BJ (cell line): Measurements from ENCODE around the gene ABCB1. TPM values are rescaled to one million over a fixed set of nuclear protein-coding genes. Genes with fewer than 3 reads are reported as not detected.

Experiments
- CTCF ChIA-PET: fragments of 350-600 bp; formaldehyde crosslinking; extraction: SDS; loops from one replicate; lab custom pipeline; 2021; ENCODE audit warnings: antibody characterized with exemption, inconsistent platforms; lab: Yijun Ruan, JAX
- POLR2A ChIA-PET: fragments of 300-600 bp; sonication (Branson Sonifier 250); formaldehyde crosslinking; extraction: SDS; loops from one replicate; lab custom pipeline; 2021; ENCODE audit warnings: antibody characterized with exemption; lab: Charles Lee
- DNase-seq: peaks from one replicate; pipeline ENCODE4 v3.0.0-alpha.2; 2011; ENCODE audit warnings: low read depth
- H3K27me3 ChIP-seq: 2 replicates; pipeline ENCODE4 v1.6.0; 2011; ENCODE audit warnings: low read length; ENCODE audit not compliant: control insufficient read depth, insufficient read depth
- H3K36me3 ChIP-seq: 2 replicates; pipeline ENCODE4 v1.5.1; 2011; ENCODE audit warnings: low read length; ENCODE audit not compliant: control insufficient read depth, insufficient read depth
- H3K4me3 ChIP-seq: 2 replicates; pipeline ENCODE4 v1.5.1; 2011; ENCODE audit warnings: low read depth, mild to moderate bottlenecking, control low read depth, low read length
- polyA plus RNA-seq: library from polyadenylated mRNA; depleted of rRNA; stranded (reverse); fragments of >200 nt; gene quantifications from 2 replicates; pipeline ENCODE4 v1.2.3, GENCODE V29; 2011
- TF ChIP-seq, protein P1 (sequence below): IDR thresholded peaks from 2 replicates; pipeline ENCODE4 v1.5.1; 2011; ENCODE audit warnings: low read depth, mild to moderate bottlenecking, control low read depth, inconsistent platforms, low read length, moderate library complexity; ENCODE audit not compliant: insufficient read depth

The ABCB1 gene
- polyA plus RNA-seq, 1 experiment: 0.25 TPM

DNA sequence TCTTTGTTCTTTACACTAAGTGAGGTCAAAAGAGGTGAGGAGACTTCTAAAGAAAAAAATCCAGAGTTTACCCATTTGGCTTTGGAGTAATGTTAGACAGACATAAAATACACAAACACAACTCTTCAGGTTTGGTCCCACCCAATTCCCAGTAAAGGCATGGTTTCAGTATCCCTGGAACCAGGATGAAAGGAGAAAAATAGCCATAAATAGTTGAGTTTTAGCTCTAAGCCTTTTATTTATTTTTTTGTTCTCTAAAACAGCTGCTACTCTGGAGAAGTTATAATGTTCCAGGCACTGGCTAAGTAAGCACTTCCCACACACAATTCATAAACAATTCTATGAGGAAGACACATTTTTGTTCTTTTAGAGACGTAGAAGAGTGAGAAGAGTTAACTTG is 4.0 kb downstream of the ABCB1 start:
- Histone ChIP-seq H3K4me3 (no peak overlapping the region), H3K27me3 (peaks cover 8% of the 10 kb centered on the region), H3K36me3 (no peaks in the 10 kb centered on the region)
- no peak for DNase-seq
- CTCF ChIA-PET: no interaction called here
- POLR2A ChIA-PET: no interaction called here
- TF ChIP-seq, protein P1, sequence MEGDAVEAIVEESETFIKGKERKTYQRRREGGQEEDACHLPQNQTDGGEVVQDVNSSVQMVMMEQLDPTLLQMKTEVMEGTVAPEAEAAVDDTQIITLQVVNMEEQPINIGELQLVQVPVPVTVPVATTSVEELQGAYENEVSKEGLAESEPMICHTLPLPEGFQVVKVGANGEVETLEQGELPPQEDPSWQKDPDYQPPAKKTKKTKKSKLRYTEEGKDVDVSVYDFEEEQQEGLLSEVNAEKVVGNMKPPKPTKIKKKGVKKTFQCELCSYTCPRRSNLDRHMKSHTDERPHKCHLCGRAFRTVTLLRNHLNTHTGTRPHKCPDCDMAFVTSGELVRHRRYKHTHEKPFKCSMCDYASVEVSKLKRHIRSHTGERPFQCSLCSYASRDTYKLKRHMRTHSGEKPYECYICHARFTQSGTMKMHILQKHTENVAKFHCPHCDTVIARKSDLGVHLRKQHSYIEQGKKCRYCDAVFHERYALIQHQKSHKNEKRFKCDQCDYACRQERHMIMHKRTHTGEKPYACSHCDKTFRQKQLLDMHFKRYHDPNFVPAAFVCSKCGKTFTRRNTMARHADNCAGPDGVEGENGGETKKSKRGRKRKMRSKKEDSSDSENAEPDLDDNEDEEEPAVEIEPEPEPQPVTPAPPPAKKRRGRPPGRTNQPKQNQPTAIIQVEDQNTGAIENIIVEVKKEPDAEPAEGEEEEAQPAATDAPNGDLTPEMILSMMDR: no peak

DNA sequence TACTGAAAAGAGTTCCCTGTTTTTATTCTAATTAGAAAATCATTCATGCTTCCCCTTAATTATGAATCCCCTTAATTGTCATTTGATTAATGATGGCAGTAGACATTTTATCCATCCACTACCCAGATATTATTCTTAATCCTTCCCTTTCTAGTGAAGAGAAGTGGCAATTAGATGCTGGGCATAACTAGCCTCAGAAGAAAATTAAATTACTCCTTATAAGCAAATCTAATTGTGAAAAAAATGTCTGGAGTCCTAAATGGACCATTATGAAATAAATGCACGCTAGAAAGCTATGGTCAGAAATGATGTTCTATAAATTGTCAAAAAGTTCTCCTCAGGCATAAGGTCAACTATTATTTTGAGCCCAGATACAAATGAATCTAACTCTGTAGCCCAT is 4.5 kb downstream of the ABCB1 start:
- no peak for DNase-seq
- POLR2A ChIA-PET: no interaction called here
- H3K27me3 ChIP-seq: peaks cover 8% of the 10 kb centered on the region
- CTCF ChIA-PET: no interaction called here
- TF ChIP-seq, protein P1: no peak
- H3K36me3 ChIP-seq: no peaks in the 10 kb centered on the region
- H3K4me3 ChIP-seq: no peak overlapping the region

DNA sequence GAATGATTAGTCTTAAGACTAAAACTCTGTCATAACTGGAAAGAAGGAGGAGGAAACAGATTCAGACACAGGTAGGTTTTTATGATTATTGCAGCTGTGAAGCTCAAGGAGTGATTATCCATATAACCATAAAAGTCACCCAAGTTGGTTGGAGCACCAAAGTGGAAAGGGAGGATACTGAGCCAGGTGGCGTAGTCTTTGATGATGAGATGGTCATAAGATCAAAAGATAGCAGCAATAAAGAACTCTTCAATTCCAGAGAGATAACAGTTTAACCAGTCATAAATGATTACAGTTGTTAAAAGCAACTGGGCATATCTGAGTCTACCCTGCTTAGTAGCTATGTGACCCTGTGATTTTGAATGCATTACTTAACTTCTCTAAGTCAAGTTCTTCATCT is 8.4 kb downstream of the ABCB1 start:
- POLR2A ChIA-PET: no interaction called here
- no peaks in the 10 kb centered on the region for H3K36me3 ChIP-seq
- H3K27me3 ChIP-seq: no peaks in the 10 kb centered on the region
- TF ChIP-seq, protein P1: no peak
- CTCF ChIA-PET: interaction anchor here (0.9 kb wide), 1 partner anchor 15 kb away, joined by 3 read pairs; no protein-coding TSS in a partner anchor
- no peak for DNase-seq
- no peak overlapping the region for H3K4me3 ChIP-seq

DNA sequence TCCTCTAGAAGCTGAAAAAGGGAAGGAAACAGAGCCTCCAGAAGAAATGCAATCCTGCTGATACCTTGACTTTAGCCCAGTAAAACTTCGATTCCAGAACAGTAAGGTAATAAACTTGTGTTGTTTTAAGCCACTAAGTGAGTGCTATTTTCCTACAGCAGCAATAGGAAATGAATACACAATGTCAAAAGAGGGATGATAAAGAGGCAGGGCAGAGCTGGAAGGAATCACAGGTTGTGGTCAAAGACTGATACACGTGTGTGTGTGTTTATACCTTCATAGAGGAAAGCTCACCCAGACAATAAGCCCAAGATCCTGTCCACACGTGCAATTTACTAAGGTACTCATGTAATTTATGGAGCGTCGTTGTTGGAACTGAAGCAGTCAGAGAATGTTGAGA is 9.5 kb downstream of the ABCB1 start:
- no peak for DNase-seq
- H3K4me3 ChIP-seq: no peak overlapping the region
- H3K36me3 ChIP-seq: no peaks in the 10 kb centered on the region
- TF ChIP-seq, protein P1: no peak
- POLR2A ChIA-PET: no interaction called here
- CTCF ChIA-PET: no interaction called here
- no peaks in the 10 kb centered on the region for H3K27me3 ChIP-seq

DNA sequence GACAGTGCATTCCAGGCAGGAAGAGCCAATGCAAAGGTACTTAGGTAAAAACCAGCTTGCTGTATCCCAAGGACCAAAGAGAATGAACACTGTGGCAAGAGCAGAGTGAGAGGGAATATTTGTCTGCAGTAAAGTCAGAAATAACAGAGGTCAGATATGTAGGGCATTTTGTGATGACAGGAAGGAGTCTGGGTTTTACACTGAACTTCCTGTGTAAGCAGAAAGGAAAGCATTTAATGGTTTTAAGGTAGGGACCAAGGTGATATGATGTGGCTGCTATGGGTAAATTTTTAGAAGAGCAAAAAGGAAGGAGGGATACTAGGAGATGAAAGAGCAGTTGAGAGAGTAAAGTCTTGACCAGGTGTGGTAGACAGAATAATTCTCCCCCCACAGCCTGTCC is 10.1 kb downstream of the ABCB1 start:
- TF ChIP-seq, protein P1: no peak
- Histone ChIP-seq H3K4me3 (no peak overlapping the region), H3K36me3 (no peaks in the 10 kb centered on the region), H3K27me3 (no peaks in the 10 kb centered on the region)
- POLR2A ChIA-PET: no interaction called here
- CTCF ChIA-PET: no interaction called here
- DNase-seq: no peak
